SH-SY5Y (cell line): ENCODE results near the gene SLC17A6.

Experiments used
- GATA2 ChIP-seq: IDR thresholded peaks from 2 replicates; pipeline ENCODE4 v1.6.1; 2011; ENCODE audit warnings: mild to moderate bottlenecking, low read depth, low read length
- GATA3 ChIP-seq: IDR thresholded peaks from 2 replicates; pipeline ENCODE4 v1.6.1; 2011; ENCODE audit warnings: low read depth, mild to moderate bottlenecking, low read length, moderate library complexity

- TF ChIP-seq GATA2 = no peak
- no peak for TF ChIP-seq GATA3
These were observed 21.1 kb downstream of the SLC17A6 start for GRCh38 chr11:22359295-22359694.
